ENCODE data around the gene MAGT1.
"Not testable (repeated sequence)": the region's sequence is repeated elsewhere in the genome, so short reads cannot be mapped to it uniquely, and the experiment has no call there.

DNA sequence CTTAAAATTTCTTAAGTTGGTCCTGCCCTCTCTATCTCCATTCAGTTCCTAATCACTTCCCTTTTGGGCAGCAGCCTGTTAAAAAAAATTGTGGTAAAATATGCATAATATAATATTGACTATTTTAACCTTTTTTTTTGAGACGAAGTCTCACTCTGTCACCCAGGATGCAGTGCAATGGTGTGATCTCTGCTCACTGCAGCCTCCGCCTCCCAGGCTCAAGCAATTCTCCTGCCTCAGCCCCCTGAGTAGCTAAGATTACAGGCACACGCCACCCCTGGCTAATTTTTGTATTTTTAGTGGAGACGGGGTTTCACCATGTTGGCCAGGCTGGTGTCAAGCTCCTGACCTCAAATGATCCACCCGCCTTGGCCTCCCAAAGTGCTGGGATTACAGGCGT lies 24.1 kb upstream of the MAGT1 start:
- not testable (repeated sequence) for TF ChIP-seq CTCF (IDR thresholded peaks at IDR 0.05; ENCODE audit: low read depth, low read length); EZH2phosphoT487 (IDR thresholded peaks at IDR 0.05; ENCODE audit: low read depth)
